NAMALWA (cell line): ENCODE data around the gene STX11.
A peak's percentile ranks its signal among the peaks of the same experiment; 100 is the strongest.

ENCODE experiments used
- DNase-seq: peaks from one replicate; pipeline ENCODE4 v3.0.0-alpha.2; 2015; ENCODE audit warnings: low spot score

The STX11 gene

GRCh38 chr6:144215402-144215931 lies 65.2 kb downstream of the STX11 start:
- peak; percentile 36 for DNase-seq

- DNase-seq: peak; percentile 96
Observed at GRCh38 chr6:144215932-144216667, 65.8 kb downstream of the STX11 start.

- no peak for DNase-seq
Observed at GRCh38 chr6:144216668-144217218, 66.4 kb downstream of the STX11 start.

- DNase-seq: no peak
Observed at GRCh38 chr6:144217264-144217663, 66.9 kb downstream of the STX11 start.

- DNase-seq: no peak
Observed at GRCh38 chr6:144217797-144218196, 67.5 kb downstream of the STX11 start.

- peak; percentile 70 for DNase-seq
Observed at GRCh38 chr6:144219056-144219685, 68.9 kb downstream of the STX11 start.

GRCh38 chr6:144220031-144220790 lies 69.9 kb downstream of the STX11 start:
- DNase-seq: no peak

- no peak for DNase-seq
Observed at GRCh38 chr6:144223686-144224085, 73.4 kb downstream of the STX11 start.

- no peak for DNase-seq
Observed at GRCh38 chr6:144231721-144232120, 81.4 kb downstream of the STX11 start.

GRCh38 chr6:144232176-144232831 lies 82.0 kb downstream of the STX11 start:
- no peak for DNase-seq

GRCh38 chr6:144232832-144233230 lies 82.5 kb downstream of the STX11 start:
- no peak for DNase-seq

GRCh38 chr6:144234399-144234798 lies 84.1 kb downstream of the STX11 start:
- no peak for DNase-seq

- no peak for DNase-seq
Observed at GRCh38 chr6:144234935-144235334, 84.6 kb downstream of the STX11 start.
